Mesothelial cell of epicardium (in vitro differentiated cells): Measurements from ENCODE around the gene PHACTR1. TPM values are rescaled to one million over a fixed set of nuclear protein-coding genes. Genes with fewer than 3 reads are reported as not detected.

Experiments used
- DNase-seq, 2 experiments: peaks; one replicate each; pipeline ENCODE4 v3.0.0; 2021; ENCODE audit warnings: low spot score in 2 of 2; ENCODE audit not compliant: unreplicated experiment in 2 of 2
- H3K27ac Mint-ChIP-seq: 2 replicates; pipeline ENCODE4 v1.8.0; 2021; ENCODE audit warnings: mixed read lengths
- H3K27me3 Mint-ChIP-seq: 2 replicates; pipeline ENCODE4 v1.8.0; 2021; ENCODE audit warnings: low read depth, mixed read lengths
- H3K36me3 Mint-ChIP-seq: 2 replicates; pipeline ENCODE4 v1.8.0; 2021; ENCODE audit warnings: mixed read lengths
- H3K4me1 Mint-ChIP-seq: 2 replicates; pipeline ENCODE4 v1.8.0; 2021; ENCODE audit warnings: mixed read lengths
- H3K4me3 Mint-ChIP-seq: 2 replicates; pipeline ENCODE4 v1.8.0; 2021; ENCODE audit warnings: mild to moderate bottlenecking, moderate library complexity, mixed read lengths
- H3K9me3 Mint-ChIP-seq: 2 replicates; pipeline ENCODE4 v1.8.0; 2021; ENCODE audit warnings: mixed read lengths
- CTCF ChIP-seq: fragments of 200-600 bp; sonication (generic); IDR thresholded peaks from one replicate; pipeline ENCODE4 v1.5.0; 2021; ENCODE audit warnings: antibody characterized with exemption; ENCODE audit not compliant: unreplicated experiment
- total RNA-seq: library from RNA; stranded (reverse); gene quantifications from 3 replicates; pipeline ENCODE4 v1.2.1, GENCODE V29; 2021

The PHACTR1 gene
- total RNA-seq, 1 donor from 2014 or later = 0.76 TPM

GRCh38 chr6:13288969-13289391 is 572.4 kb downstream of the PHACTR1 start:
- Mint-ChIP-seq H3K27me3 (no peaks in the 10 kb centered on the region), H3K27ac (no peak overlapping the region), H3K36me3 (peaks cover 47% of the 10 kb centered on the region), H3K9me3 (peaks cover 17% of the 10 kb centered on the region), H3K4me3 (no peak overlapping the region), H3K4me1 (peaks cover 7% of the 10 kb centered on the region)
- no peak for TF ChIP-seq CTCF
- no peak for DNase-seq

GRCh38 chr6:13289789-13290318 is 573.3 kb downstream of the PHACTR1 start:
- H3K27me3 Mint-ChIP-seq = no peaks in the 10 kb centered on the region
- TF ChIP-seq CTCF = no peak

GRCh38 chr6:13290335-13290734 is 573.8 kb downstream of the PHACTR1 start:
- Mint-ChIP-seq H3K4me3 (no peak overlapping the region), H3K4me1 (peaks cover 4% of the 10 kb centered on the region), H3K27ac (no peak overlapping the region), H3K27me3 (no peaks in the 10 kb centered on the region), H3K9me3 (peaks cover 17% of the 10 kb centered on the region), H3K36me3 (peaks cover 61% of the 10 kb centered on the region)
- no peak for DNase-seq
- no peak for TF ChIP-seq CTCF

More at GRCh38 chr6:13289789-13290318, 573.3 kb downstream of the PHACTR1 start:
- no peak for DNase-seq
- no peak overlapping the region for H3K4me3 Mint-ChIP-seq
- H3K36me3 Mint-ChIP-seq = peaks cover 56% of the 10 kb centered on the region
- peaks cover 17% of the 10 kb centered on the region for H3K9me3 Mint-ChIP-seq
- H3K4me1 Mint-ChIP-seq = peaks cover 4% of the 10 kb centered on the region
- peak overlapping the region; percentile 26 for H3K27ac Mint-ChIP-seq

- Mint-ChIP-seq H3K4me3 (no peak overlapping the region), H3K27ac (no peak overlapping the region)
- no peak for DNase-seq
Observed at GRCh38 chr6:13292774-13293173, 576.2 kb downstream of the PHACTR1 start.

GRCh38 chr6:13294499-13295069 is 578.0 kb downstream of the PHACTR1 start:
- Mint-ChIP-seq H3K9me3 (no peaks in the 10 kb centered on the region), H3K27me3 (no peaks in the 10 kb centered on the region), H3K4me3 (no peak overlapping the region), H3K27ac (no peak overlapping the region), H3K4me1 (peaks cover 4% of the 10 kb centered on the region), H3K36me3 (peaks cover 41% of the 10 kb centered on the region)
- no peak for TF ChIP-seq CTCF
- no peak for DNase-seq

More at GRCh38 chr6:13292774-13293173, 576.2 kb downstream of the PHACTR1 start:
- no peak for TF ChIP-seq CTCF
- H3K27me3 Mint-ChIP-seq = no peaks in the 10 kb centered on the region
- H3K9me3 Mint-ChIP-seq = no peaks in the 10 kb centered on the region
- peaks cover 4% of the 10 kb centered on the region for H3K4me1 Mint-ChIP-seq
- peaks cover 48% of the 10 kb centered on the region for H3K36me3 Mint-ChIP-seq
